Neural progenitor cell (in vitro differentiated cells): Measurements from ENCODE around the gene SLC25A12.

Source experiments
- EZH2 ChIP-seq: fragments of 200-600 bp; sonication (generic); IDR thresholded peaks from 2 replicates; pipeline ENCODE4 v1.6.1; 2017; ENCODE audit warnings: antibody characterized with exemption, mild to moderate bottlenecking, moderate library complexity
- EZH2phosphoT487 ChIP-seq: fragments of 200-600 bp; sonication (generic); IDR thresholded peaks from 2 replicates; pipeline ENCODE4 v1.6.1; 2017; ENCODE audit warnings: antibody characterized with exemption
- TF ChIP-seq, protein P1 (sequence below): fragments of 200-600 bp; sonication (generic); IDR thresholded peaks from 2 replicates; pipeline ENCODE4 v1.5.1; 2017; ENCODE audit warnings: antibody characterized with exemption, mild to moderate bottlenecking

DNA sequence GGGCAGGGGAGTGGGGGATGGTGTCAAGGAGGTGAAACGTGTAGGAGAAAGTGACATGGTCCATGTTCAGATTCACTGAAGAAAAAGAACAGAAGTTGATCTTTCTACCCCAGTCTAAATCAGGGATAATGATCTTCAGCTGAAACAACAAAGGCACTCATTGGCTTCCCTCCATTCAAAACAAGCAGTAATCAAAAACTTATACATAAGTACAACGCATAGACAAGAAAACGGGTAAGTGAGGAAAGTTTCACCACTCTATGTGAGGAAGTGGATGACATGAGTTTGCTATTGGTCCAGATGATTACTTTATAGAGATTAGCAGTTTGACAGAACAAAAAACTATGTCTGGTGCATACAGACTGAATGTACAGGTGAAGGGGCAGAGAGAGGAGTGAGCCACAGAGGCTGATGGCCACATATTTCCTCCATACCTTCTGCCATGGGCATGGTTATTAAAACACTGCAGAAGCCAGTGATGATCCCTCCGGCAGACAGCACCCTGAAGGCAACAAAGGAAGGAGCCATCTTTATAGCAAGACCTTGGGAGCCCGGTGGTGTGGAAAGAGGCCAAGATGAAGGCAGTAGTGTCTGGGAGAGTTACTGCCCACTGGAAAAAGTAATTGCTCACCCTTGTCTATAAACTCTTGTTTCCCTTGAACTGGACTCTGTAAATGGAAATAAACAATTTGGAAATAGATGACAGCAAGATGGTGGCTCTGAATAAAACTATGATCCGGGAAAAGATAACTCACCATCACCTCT, 57.7 kb downstream of the SLC25A12 start:
- TF ChIP-seq, protein P1, sequence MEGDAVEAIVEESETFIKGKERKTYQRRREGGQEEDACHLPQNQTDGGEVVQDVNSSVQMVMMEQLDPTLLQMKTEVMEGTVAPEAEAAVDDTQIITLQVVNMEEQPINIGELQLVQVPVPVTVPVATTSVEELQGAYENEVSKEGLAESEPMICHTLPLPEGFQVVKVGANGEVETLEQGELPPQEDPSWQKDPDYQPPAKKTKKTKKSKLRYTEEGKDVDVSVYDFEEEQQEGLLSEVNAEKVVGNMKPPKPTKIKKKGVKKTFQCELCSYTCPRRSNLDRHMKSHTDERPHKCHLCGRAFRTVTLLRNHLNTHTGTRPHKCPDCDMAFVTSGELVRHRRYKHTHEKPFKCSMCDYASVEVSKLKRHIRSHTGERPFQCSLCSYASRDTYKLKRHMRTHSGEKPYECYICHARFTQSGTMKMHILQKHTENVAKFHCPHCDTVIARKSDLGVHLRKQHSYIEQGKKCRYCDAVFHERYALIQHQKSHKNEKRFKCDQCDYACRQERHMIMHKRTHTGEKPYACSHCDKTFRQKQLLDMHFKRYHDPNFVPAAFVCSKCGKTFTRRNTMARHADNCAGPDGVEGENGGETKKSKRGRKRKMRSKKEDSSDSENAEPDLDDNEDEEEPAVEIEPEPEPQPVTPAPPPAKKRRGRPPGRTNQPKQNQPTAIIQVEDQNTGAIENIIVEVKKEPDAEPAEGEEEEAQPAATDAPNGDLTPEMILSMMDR = no peak
- no peak for TF ChIP-seq EZH2
- no peak for TF ChIP-seq EZH2phosphoT487
